ENCODE results near the gene WDR44. TPM values are rescaled to one million over a fixed set of nuclear protein-coding genes. Genes with fewer than 3 reads are reported as not detected.

WDR44 gene
- total RNA-seq, 1 donor from 2014 or later = 50.1 TPM

- no peaks in the 10 kb centered on the region for H3K9me3 ChIP-seq (ENCODE audit: control insufficient read depth in 3 of 3, low read length in 3 of 3)
- H3K27ac ChIP-seq (ENCODE audit: low read depth, low read length) = peak overlapping the region; percentile 88
- no peaks in the 10 kb centered on the region for H3K27me3 ChIP-seq (ENCODE audit: control insufficient read depth in 3 of 3, insufficient read depth in 3 of 3, low read length in 3 of 3)
- H3K4me3 ChIP-seq (ENCODE audit: low read length in 3 of 3) = peak overlapping the region; percentile 72 to 85 (median 78)
- no peaks in the 10 kb centered on the region for H3K36me3 ChIP-seq (ENCODE audit: control insufficient read depth in 3 of 3, insufficient read depth in 3 of 3, low read length in 3 of 3)
- peaks cover 6 to 12% (median 7%) of the 10 kb centered on the region in 3 donors for H3K4me1 ChIP-seq (ENCODE audit: control insufficient read depth in 3 of 3, insufficient read depth in 3 of 3, low read length in 3 of 3)
- peak overlapping the region; percentile 75 to 89 (median 87) for H3K9ac ChIP-seq (ENCODE audit: low read depth in 1 of 3, low read length in 3 of 3)
Observed at GRCh38 chrX:118347131-118347530, 1.2 kb downstream of the WDR44 start.

GRCh38 chrX:118347736-118348135 is 1.8 kb downstream of the WDR44 start:
- Histone ChIP-seq H3K9ac (ENCODE audit: low read depth in 1 of 3, low read length in 3 of 3) (peak overlapping the region; percentile 75 to 89 (median 87)), H3K4me3 (ENCODE audit: low read length in 3 of 3) (peak overlapping the region; percentile 72 to 85 (median 78)), H3K27me3 (ENCODE audit: control insufficient read depth in 3 of 3, insufficient read depth in 3 of 3, low read length in 3 of 3) (no peaks in the 10 kb centered on the region), H3K36me3 (ENCODE audit: control insufficient read depth in 3 of 3, insufficient read depth in 3 of 3, low read length in 3 of 3) (no peaks in the 10 kb centered on the region), H3K27ac (ENCODE audit: low read depth, low read length) (no peak overlapping the region), H3K9me3 (ENCODE audit: control insufficient read depth in 3 of 3, low read length in 3 of 3) (no peaks in the 10 kb centered on the region), H3K4me1 (ENCODE audit: control insufficient read depth in 3 of 3, insufficient read depth in 3 of 3, low read length in 3 of 3) (peaks cover 6 to 12% (median 7%) of the 10 kb centered on the region in 3 donors)

GRCh38 chrX:118348186-118348810 is 2.4 kb downstream of the WDR44 start:
- Histone ChIP-seq H3K36me3 (ENCODE audit: control insufficient read depth in 3 of 3, insufficient read depth in 3 of 3, low read length in 3 of 3) (no peaks in the 10 kb centered on the region), H3K9ac (ENCODE audit: low read depth in 1 of 3, low read length in 3 of 3) (no peak overlapping the region), H3K4me3 (ENCODE audit: low read length in 3 of 3) (peak overlapping the region in 1 of 3 donors; percentile 85), H3K9me3 (ENCODE audit: control insufficient read depth in 3 of 3, low read length in 3 of 3) (no peaks in the 10 kb centered on the region), H3K4me1 (ENCODE audit: control insufficient read depth in 3 of 3, insufficient read depth in 3 of 3, low read length in 3 of 3) (peaks cover 6 to 12% (median 7%) of the 10 kb centered on the region in 3 donors), H3K27ac (ENCODE audit: low read depth, low read length) (no peak overlapping the region), H3K27me3 (ENCODE audit: control insufficient read depth in 3 of 3, insufficient read depth in 3 of 3, low read length in 3 of 3) (no peaks in the 10 kb centered on the region)

GRCh38 chrX:118349188-118349587 is 3.3 kb downstream of the WDR44 start:
- H3K27me3 ChIP-seq (ENCODE audit: control insufficient read depth in 3 of 3, insufficient read depth in 3 of 3, low read length in 3 of 3) = no peaks in the 10 kb centered on the region
- H3K36me3 ChIP-seq (ENCODE audit: control insufficient read depth in 3 of 3, insufficient read depth in 3 of 3, low read length in 3 of 3) = no peaks in the 10 kb centered on the region
- no peak overlapping the region for H3K4me3 ChIP-seq (ENCODE audit: low read length in 3 of 3)
- H3K9me3 ChIP-seq (ENCODE audit: control insufficient read depth in 3 of 3, low read length in 3 of 3) = no peaks in the 10 kb centered on the region
- H3K9ac ChIP-seq (ENCODE audit: low read depth in 1 of 3, low read length in 3 of 3) = no peak overlapping the region
- H3K27ac ChIP-seq (ENCODE audit: low read depth, low read length) = no peak overlapping the region
- peaks cover 6 to 12% (median 7%) of the 10 kb centered on the region in 3 donors for H3K4me1 ChIP-seq (ENCODE audit: control insufficient read depth in 3 of 3, insufficient read depth in 3 of 3, low read length in 3 of 3)

GRCh38 chrX:118350221-118350620 is 4.3 kb downstream of the WDR44 start:
- no peak overlapping the region for H3K4me3 ChIP-seq (ENCODE audit: low read length in 3 of 3)
- peaks cover 6 to 8% (median 7%) of the 10 kb centered on the region in 3 donors for H3K4me1 ChIP-seq (ENCODE audit: control insufficient read depth in 3 of 3, insufficient read depth in 3 of 3, low read length in 3 of 3)
- no peaks in the 10 kb centered on the region for H3K9me3 ChIP-seq (ENCODE audit: control insufficient read depth in 3 of 3, low read length in 3 of 3)
- no peak overlapping the region for H3K9ac ChIP-seq (ENCODE audit: low read depth in 1 of 3, low read length in 3 of 3)
- H3K36me3 ChIP-seq (ENCODE audit: control insufficient read depth in 3 of 3, insufficient read depth in 3 of 3, low read length in 3 of 3) = no peaks in the 10 kb centered on the region
- H3K27ac ChIP-seq (ENCODE audit: low read depth, low read length) = no peak overlapping the region
- H3K27me3 ChIP-seq (ENCODE audit: control insufficient read depth in 3 of 3, insufficient read depth in 3 of 3, low read length in 3 of 3) = no peaks in the 10 kb centered on the region

- no peak overlapping the region for H3K9ac ChIP-seq (ENCODE audit: low read depth in 1 of 3, low read length in 3 of 3)
- no peaks in the 10 kb centered on the region for H3K27me3 ChIP-seq (ENCODE audit: control insufficient read depth in 3 of 3, insufficient read depth in 3 of 3, low read length in 3 of 3)
- no peaks in the 10 kb centered on the region for H3K9me3 ChIP-seq (ENCODE audit: control insufficient read depth in 3 of 3, low read length in 3 of 3)
- no peaks in the 10 kb centered on the region for H3K36me3 ChIP-seq (ENCODE audit: control insufficient read depth in 3 of 3, insufficient read depth in 3 of 3, low read length in 3 of 3)
- H3K4me3 ChIP-seq (ENCODE audit: low read length in 3 of 3) = no peak overlapping the region
- H3K4me1 ChIP-seq (ENCODE audit: control insufficient read depth in 3 of 3, insufficient read depth in 3 of 3, low read length in 3 of 3) = peaks cover 6 to 8% (median 7%) of the 10 kb centered on the region in 3 donors
- no peak overlapping the region for H3K27ac ChIP-seq (ENCODE audit: low read depth, low read length)
Observed at GRCh38 chrX:118350706-118351105, 4.8 kb downstream of the WDR44 start.

- H3K27me3 ChIP-seq (ENCODE audit: control insufficient read depth in 3 of 3, insufficient read depth in 3 of 3, low read length in 3 of 3) = no peaks in the 10 kb centered on the region
- no peaks in the 10 kb centered on the region for H3K9me3 ChIP-seq (ENCODE audit: control insufficient read depth in 3 of 3, low read length in 3 of 3)
- H3K9ac ChIP-seq (ENCODE audit: low read depth in 1 of 3, low read length in 3 of 3) = no peak overlapping the region
- peaks cover 2 to 7% (median 4%) of the 10 kb centered on the region in 3 donors for H3K4me1 ChIP-seq (ENCODE audit: control insufficient read depth in 3 of 3, insufficient read depth in 3 of 3, low read length in 3 of 3)
- H3K36me3 ChIP-seq (ENCODE audit: control insufficient read depth in 3 of 3, insufficient read depth in 3 of 3, low read length in 3 of 3) = no peaks in the 10 kb centered on the region
- no peak overlapping the region for H3K27ac ChIP-seq (ENCODE audit: low read depth, low read length)
- H3K4me3 ChIP-seq (ENCODE audit: low read length in 3 of 3) = no peak overlapping the region
Observed at GRCh38 chrX:118352566-118352965, 6.7 kb downstream of the WDR44 start.

GRCh38 chrX:118353081-118353850 is 7.4 kb downstream of the WDR44 start:
- Histone ChIP-seq H3K9ac (ENCODE audit: low read depth in 1 of 3, low read length in 3 of 3) (no peak overlapping the region), H3K27me3 (ENCODE audit: control insufficient read depth in 3 of 3, insufficient read depth in 3 of 3, low read length in 3 of 3) (no peaks in the 10 kb centered on the region), H3K36me3 (ENCODE audit: control insufficient read depth in 3 of 3, insufficient read depth in 3 of 3, low read length in 3 of 3) (no peaks in the 10 kb centered on the region), H3K27ac (ENCODE audit: low read depth, low read length) (no peak overlapping the region), H3K9me3 (ENCODE audit: control insufficient read depth in 3 of 3, low read length in 3 of 3) (no peaks in the 10 kb centered on the region), H3K4me3 (ENCODE audit: low read length in 3 of 3) (no peak overlapping the region), H3K4me1 (ENCODE audit: control insufficient read depth in 3 of 3, insufficient read depth in 3 of 3, low read length in 3 of 3) (peaks cover 0 to 7% (median 2%) of the 10 kb centered on the region in 3 donors)

- Histone ChIP-seq H3K4me3 (ENCODE audit: low read length in 3 of 3) (no peak overlapping the region), H3K4me1 (ENCODE audit: control insufficient read depth in 3 of 3, insufficient read depth in 3 of 3, low read length in 3 of 3) (peaks cover 0 to 4% (median 0%) of the 10 kb centered on the region in 3 donors), H3K9ac (ENCODE audit: low read depth in 1 of 3, low read length in 3 of 3) (no peak overlapping the region), H3K27ac (ENCODE audit: low read depth, low read length) (no peak overlapping the region), H3K36me3 (ENCODE audit: control insufficient read depth in 3 of 3, insufficient read depth in 3 of 3, low read length in 3 of 3) (no peaks in the 10 kb centered on the region), H3K9me3 (ENCODE audit: control insufficient read depth in 3 of 3, low read length in 3 of 3) (no peaks in the 10 kb centered on the region), H3K27me3 (ENCODE audit: control insufficient read depth in 3 of 3, insufficient read depth in 3 of 3, low read length in 3 of 3) (no peaks in the 10 kb centered on the region)
Observed at GRCh38 chrX:118355225-118355920, 9.5 kb downstream of the WDR44 start.

Measured in skeletal muscle tissue (tissue), 4 donors.